Heart right ventricle (tissue), 16 donors: Measurements from ENCODE around the gene AADAC. TPM values are rescaled to one million over a fixed set of nuclear protein-coding genes. Genes with fewer than 3 reads are reported as not detected.
A peak's percentile ranks its signal among the peaks of the same experiment; 100 is the strongest.
"Not testable (repeated sequence)": the region's sequence is repeated elsewhere in the genome, so short reads cannot be mapped to it uniquely, and the experiment has no call there.

ENCODE experiments used
- ATAC-seq, 8 donors: fragments of 200-7000 bp; cut with Tn5 transposase; one replicate each; pipeline ENCODE4 v1.9.1; 2020; ENCODE audit warnings: mild to moderate bottlenecking in 8 of 8, moderate library complexity in 8 of 8, moderate number of reproducible peaks in 1 of 8
- DNase-seq, 2 donors: peaks; one replicate each; pipeline ENCODE4 v3.0.0-alpha.2; 2020
- H3K27ac ChIP-seq, 10 donors: fragments of 200-600 bp; sonication (generic) in 2 of 10; one replicate each; pipeline versions ENCODE4 v1.5.0 to v1.8.0; 2020 to 2022; ENCODE audit warnings: mild to moderate bottlenecking in 3 of 10
- H3K27me3 ChIP-seq, 7 donors: fragments of 200-600 bp; one replicate each; pipeline ENCODE4 v1.8.0; 2021 to 2022; ENCODE audit warnings: mild to moderate bottlenecking in 2 of 7
- H3K36me3 ChIP-seq, 9 donors: fragments of 200-600 bp; sonication (generic) in 1 of 9; one replicate each; pipeline versions ENCODE4 v1.5.0 to v1.8.0; 2020 to 2022; ENCODE audit warnings: mild to moderate bottlenecking in 2 of 9
- H3K4me1 ChIP-seq, 9 donors: fragments of 200-600 bp; sonication (generic) in 1 of 9; one replicate each; pipeline versions ENCODE4 v1.5.0 to v1.8.0; 2020 to 2022; ENCODE audit warnings: mild to moderate bottlenecking in 4 of 9
- H3K4me3 ChIP-seq, 10 donors: fragments of 200-600 bp; sonication (generic) in 2 of 10; one replicate each; pipeline versions ENCODE4 v1.5.0 to v1.8.0; 2020 to 2022; ENCODE audit warnings: mild to moderate bottlenecking in 7 of 10, moderate library complexity in 2 of 10
- H3K9me3 ChIP-seq, 11 donors: fragments of 200-600 bp in 10 of 11; sonication (generic) in 2 of 11; one replicate each; pipeline versions ENCODE4 v1.5.0 to v1.8.0; 2013 to 2022; ENCODE audit warnings: mild to moderate bottlenecking in 2 of 11, control low read depth in 1 of 11, moderate library complexity in 1 of 11
- CTCF ChIP-seq, 9 donors: fragments of 200-600 bp; sonication (generic) in 2 of 9; IDR thresholded peaks; one replicate each; pipeline versions ENCODE4 v1.5.0 to v1.8.0; 2021 to 2022; ENCODE audit warnings: antibody characterized with exemption in 9 of 9, mild to moderate bottlenecking in 5 of 9, moderate library complexity in 1 of 9
- WGBS, 2 donors: extraction: QIAGEN DNeasy Blood & Tissue Kit; methylation state at CpG; one replicate each; pipeline ENCODE4 v1.1.7; 2013; ENCODE audit warnings: inconsistent platforms in 1 of 2; 5-methylcytosine and 5-hydroxymethylcytosine counted together
- intact Hi-C, 10 donors: fragments of 100-400 bp; cut with DNase I; formaldehyde crosslinking; loops; one replicate each; pipeline versions ENCODE4 v1.11.1 to v1.14.2; 2022
- polyA plus RNA-seq, 2 donors: library from polyadenylated mRNA; stranded (reverse); fragments of 200-250 nt; gene quantifications; one replicate each; pipeline ENCODE4 v1.2.3, GENCODE V29; 2013
- total RNA-seq, 10 donors: library from RNA; stranded (reverse); fragmentation: NEBNext Ultra II Directional in 3 of 10; extraction: Animal tissue kit (Norgen Biotek cat#: 25700) in 3 of 10; gene quantifications; one replicate each; pipeline versions ENCODE4 v1.2.1 to v1.2.4, GENCODE V29; 2021 to 2023
- donor health status: Arrhythmogenic right ventricular cardiomyopathy.
- donor health status: ischemic (EF 13 %, LVEDD 7.1; RV severe dilation, severe dysfunction).
- donor health status: healthy with polysubstance abuse.
- donor health status: DM: no; HTN: yes; CAD: no.
- donor health status: DM: no; HTN: no; CAD: no.
- donor health status: ischemic (EF 25% LVEDD 6.9; RV normal size, moderate dysfunction).
- donor health status: ischemic (EF 25% LVEDD 5.7; RV mildly dilated, moderate dysfunction).
- donor health status: healthy.
- donor health status: DM: yes; HTN: yes; CAD: no.
- donor health status: Ischemic cardiomyopathy.
- donor health status: ischemic (EF 35%, LVEDD 5.7; RV mildly dilated, moderate dysfunction).
- donor health status: nonischemic (EF 11% LVEDD 7.7; RV severe dilation, severe dysfunction).
- donor health status: DM: yes; HTN: yes; CAD: no.
- donor health status: PGD.
- donor health status: ischemic (EF 29% LVEDD 5.4; RV normal size, mild dysfunction).
- donor health status: nonischemic (EF 23%, LVEDD 6.1; RV moderate dilation, normal function).

The AADAC gene
- total and polyA plus RNA-seq, 12 donors, result 0.01 to 0.14 TPM; not detected in 10

- intact Hi-C loops, result no loop called here
- no peak for ATAC-seq
- Histone ChIP-seq H3K4me3 (no peak overlapping the region), H3K27me3 (no peaks in the 10 kb centered on the region), H3K27ac (no peak overlapping the region), H3K9me3 (peaks cover 0 to 22% (median 0%) of the 10 kb centered on the region in 11 donors), H3K4me1 (no peaks in the 10 kb centered on the region), H3K36me3 (no peaks in the 10 kb centered on the region)
- TF ChIP-seq CTCF (IDR thresholded peaks at IDR 0.05), result no peak
- DNase-seq, result no peak
- WGBS, 2 donors, result 90 to 94% methylated on average over 15 of the region's 15 CpGs
Measured at GRCh38 chr3:151806838-151807237, 7.1 kb upstream of the AADAC start.

DNA sequence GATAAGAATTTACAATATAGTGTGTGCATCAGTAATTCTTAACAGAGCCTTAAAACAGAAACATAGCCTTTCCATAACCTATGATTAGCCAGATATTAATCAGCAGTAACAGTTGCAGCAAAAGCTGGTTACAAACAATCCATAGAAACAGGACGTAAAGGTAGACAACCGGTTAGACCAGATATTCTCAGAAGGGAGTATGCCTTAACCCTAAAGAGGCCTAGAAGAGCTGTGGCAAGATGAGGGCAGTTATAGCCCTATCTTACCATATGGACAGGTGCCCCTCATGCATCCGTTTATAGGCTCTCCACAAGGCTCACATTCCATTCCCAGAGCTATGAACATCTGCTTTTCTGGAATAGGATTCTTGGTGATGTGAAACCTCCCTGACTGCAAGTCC lies 5.0 kb upstream of the AADAC start:
- DNase-seq, intact Hi-C loops, H3K4me1 ChIP-seq, H3K27me3 ChIP-seq, ATAC-seq, H3K4me3 ChIP-seq, H3K27ac ChIP-seq, H3K36me3 ChIP-seq: not testable (repeated sequence)
- 79 to 84% methylated on average over 3 of the region's 3 CpGs for WGBS, 2 donors
- peaks cover 0 to 22% (median 0%) of the 10 kb centered on the region in 11 donors for H3K9me3 ChIP-seq

GRCh38 chr3:151811474-151811873 lies 2.4 kb upstream of the AADAC start:
- H3K36me3 ChIP-seq, result no peaks in the 10 kb centered on the region
- 90 to 95% methylated on average over 2 of the region's 2 CpGs for WGBS, 2 donors
- H3K9me3 ChIP-seq, result peaks cover 0 to 22% (median 0%) of the 10 kb centered on the region in 11 donors
- no peak overlapping the region for H3K27ac ChIP-seq
- no peak for TF ChIP-seq CTCF (IDR thresholded peaks at IDR 0.05)
- no peak for ATAC-seq
- H3K4me1 ChIP-seq, result no peaks in the 10 kb centered on the region
- intact Hi-C loops, result no loop called here
- H3K4me3 ChIP-seq, result no peak overlapping the region
- no peak for DNase-seq
- H3K27me3 ChIP-seq, result no peaks in the 10 kb centered on the region

- Histone ChIP-seq H3K36me3 (no peaks in the 10 kb centered on the region), H3K4me1 (no peaks in the 10 kb centered on the region), H3K9me3 (peaks cover 0 to 6% (median 0%) of the 10 kb centered on the region in 11 donors), H3K27me3 (no peaks in the 10 kb centered on the region), H3K27ac (no peak overlapping the region), H3K4me3 (no peak overlapping the region)
- DNase-seq (no peak), ATAC-seq (no peak)
- intact Hi-C loops, result no loop called here
- TF ChIP-seq CTCF (IDR thresholded peaks at IDR 0.05), result no peak
- WGBS, 2 donors, result 85 to 86% methylated on average over 3 of the region's 3 CpGs
Measured at GRCh38 chr3:151814588-151814987, 672 bp downstream of the AADAC start.

DNA sequence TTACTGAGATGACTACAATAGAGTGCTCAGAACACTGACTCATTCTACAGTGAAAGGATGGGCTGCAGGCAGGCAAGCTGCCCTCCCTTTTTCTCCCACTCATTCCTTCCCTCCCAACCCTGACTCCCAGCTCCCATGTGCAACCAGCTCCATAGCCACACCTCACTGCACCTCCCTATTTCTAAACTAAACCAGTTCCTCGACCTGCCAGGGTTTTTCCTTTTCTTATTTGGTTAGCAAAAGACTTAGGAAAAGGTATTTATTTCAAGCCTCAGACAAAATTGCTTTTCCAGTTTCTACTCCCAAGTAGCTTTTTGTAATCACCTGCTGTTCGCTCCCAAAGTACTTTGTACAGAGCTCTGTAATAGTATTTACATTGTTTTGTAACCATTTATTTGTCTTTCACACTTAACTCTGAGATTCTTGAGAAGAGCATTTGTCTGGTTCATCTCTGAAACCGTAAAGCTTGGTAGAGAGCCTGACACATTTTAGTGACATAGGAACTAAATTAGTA lies 2.2 kb downstream of the AADAC start:
- DNase-seq, result no peak
- intact Hi-C loops, result no loop called here
- WGBS, 2 donors, result 57 to 58% methylated on average over 3 of the region's 3 CpGs
- Histone ChIP-seq H3K9me3 (no peaks in the 10 kb centered on the region), H3K4me1 (no peaks in the 10 kb centered on the region), H3K27me3 (no peaks in the 10 kb centered on the region), H3K27ac (no peak overlapping the region), H3K36me3 (no peaks in the 10 kb centered on the region), H3K4me3 (no peak overlapping the region)
- TF ChIP-seq CTCF (IDR thresholded peaks at IDR 0.05), result no peak
- peak in 1 of 8 donors; percentile 50 for ATAC-seq
